ENCODE measurements around the gene FGFR3.

FGFR3 gene

GRCh38 chr4:1770791-1771231 is 22.3 kb upstream of the FGFR3 start:
- DNase-seq: no peak

- no peak for DNase-seq
These were observed 21.4 kb upstream of the FGFR3 start for GRCh38 chr4:1771555-1772305.

GRCh38 chr4:1772853-1773538 is 20.1 kb upstream of the FGFR3 start:
- DNase-seq: no peak

GRCh38 chr4:1773754-1774153 is 19.3 kb upstream of the FGFR3 start:
- no peak for DNase-seq

- DNase-seq: no peak
These were observed 17.2 kb upstream of the FGFR3 start for GRCh38 chr4:1775731-1776500.

GRCh38 chr4:1776521-1777161 is 16.5 kb upstream of the FGFR3 start:
- DNase-seq: no peak

- no peak for DNase-seq
These were observed 15.1 kb upstream of the FGFR3 start for GRCh38 chr4:1777822-1778641.

GRCh38 chr4:1778642-1779392 is 14.3 kb upstream of the FGFR3 start:
- no peak for DNase-seq

GRCh38 chr4:1779588-1780382 is 13.3 kb upstream of the FGFR3 start:
- DNase-seq: no peak

- no peak for DNase-seq
These were observed 12.7 kb upstream of the FGFR3 start for GRCh38 chr4:1780435-1780834.

GRCh38 chr4:1783015-1783414 is 10.1 kb upstream of the FGFR3 start:
- DNase-seq: no peak

GRCh38 chr4:1783970-1784369 is 9.1 kb upstream of the FGFR3 start:
- no peak for DNase-seq

GRCh38 chr4:1784395-1784788 is 8.7 kb upstream of the FGFR3 start:
- DNase-seq: no peak

- DNase-seq: no peak
These were observed 8.1 kb upstream of the FGFR3 start for GRCh38 chr4:1784789-1785591.

GRCh38 chr4:1785592-1785991 is 7.5 kb upstream of the FGFR3 start:
- DNase-seq: no peak

- no peak for DNase-seq
These were observed 6.3 kb upstream of the FGFR3 start for GRCh38 chr4:1786544-1787362.

- no peak for DNase-seq
These were observed 5.5 kb upstream of the FGFR3 start for GRCh38 chr4:1787411-1788077.

- no peak for DNase-seq
These were observed 4.7 kb upstream of the FGFR3 start for GRCh38 chr4:1788254-1788973.
